ENCODE measurements around the gene ADI1.
"Not testable (repeated sequence)": the region's sequence is repeated elsewhere in the genome, so short reads cannot be mapped to it uniquely, and the experiment has no call there.

The ADI1 gene

DNA sequence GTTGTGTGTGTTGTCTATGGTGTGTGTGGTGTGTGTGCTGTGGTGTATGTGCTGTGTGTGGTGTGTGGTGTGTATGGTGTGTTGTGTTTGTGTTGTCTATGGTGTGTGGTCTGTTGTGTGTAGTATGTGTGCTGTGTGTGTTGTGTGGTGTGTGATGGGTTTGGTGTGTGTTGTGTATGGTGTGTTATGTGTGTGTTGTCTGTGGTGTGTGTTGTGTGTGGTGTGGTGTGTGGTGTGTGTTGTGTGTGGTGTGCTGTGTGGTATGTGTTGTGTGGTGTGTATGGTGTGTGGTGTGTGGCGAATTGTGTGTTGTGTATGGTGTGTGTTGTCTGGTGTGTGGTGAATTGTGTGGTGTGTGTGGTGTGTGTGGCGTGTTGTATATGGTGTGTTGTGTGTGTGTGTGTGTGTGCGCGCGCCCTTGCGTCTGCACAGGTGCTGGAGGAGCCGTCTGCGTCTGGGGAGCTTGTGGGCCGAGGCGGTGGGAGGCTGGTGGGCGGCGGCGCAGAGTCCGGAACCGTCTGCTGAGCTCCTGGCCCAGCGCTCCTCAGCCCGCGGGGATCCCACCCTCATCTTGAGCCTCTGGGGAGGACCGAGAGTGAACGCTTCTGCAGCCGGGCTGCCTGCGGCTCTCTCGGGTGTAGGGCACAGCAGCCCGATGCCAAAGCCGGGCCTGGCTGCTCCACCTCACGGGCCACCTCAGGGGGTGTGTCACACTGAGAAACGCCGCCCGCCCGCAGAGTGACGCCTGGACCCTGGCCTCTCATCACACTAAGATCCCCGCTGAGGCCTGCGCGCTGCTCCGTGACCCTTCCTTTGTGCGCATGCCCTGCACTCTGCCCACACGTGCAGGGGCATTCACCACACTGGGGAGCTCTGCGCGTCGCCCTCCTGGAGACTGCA lies 8.8 kb upstream of the ADI1 start:
- no peak for DNase-seq

DNA sequence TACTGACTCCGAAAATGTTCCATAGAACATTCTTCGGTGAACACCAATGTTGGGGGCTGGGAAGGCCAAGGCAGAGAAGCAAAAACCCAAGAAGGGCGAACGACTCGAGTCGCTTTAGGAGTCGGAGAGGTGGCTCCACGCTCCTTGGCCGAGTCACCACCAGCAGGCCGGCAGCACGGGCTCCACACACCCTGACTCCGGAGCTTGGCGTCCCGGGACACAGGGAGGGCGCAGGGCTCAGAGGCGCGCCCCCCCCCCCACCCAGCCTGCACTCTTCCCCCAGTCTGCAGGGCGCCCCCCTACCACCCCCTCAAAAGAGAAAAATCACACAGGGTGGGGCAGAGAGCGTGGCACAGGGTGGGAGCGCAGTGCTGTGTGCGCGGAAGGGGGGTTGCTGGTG lies 7.5 kb upstream of the ADI1 start:
- DNase-seq: no peak

DNA sequence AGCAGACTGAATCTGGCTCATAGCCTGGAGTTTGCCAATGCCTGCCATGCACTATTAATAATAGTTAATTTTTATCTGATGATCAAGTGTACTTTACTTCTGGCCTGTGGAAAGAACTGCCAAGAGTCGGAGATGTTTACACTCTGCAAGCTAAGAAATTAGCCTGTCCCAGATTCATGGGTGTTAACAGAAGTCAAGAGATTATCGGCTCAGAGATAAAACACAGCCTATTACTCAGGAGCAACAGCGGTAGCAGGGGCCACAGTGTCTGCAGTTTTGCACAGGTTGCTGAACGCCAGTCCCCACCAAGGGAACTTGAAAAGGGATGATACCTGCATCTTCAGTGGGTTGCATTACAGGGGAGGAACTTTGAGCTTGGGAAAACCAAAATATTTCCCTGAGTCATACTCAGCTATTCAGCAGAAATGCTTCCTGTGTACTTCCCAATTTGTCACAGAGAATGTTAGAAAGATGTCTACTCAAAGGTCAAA lies 4.3 kb upstream of the ADI1 start:
- DNase-seq: no peak

DNA sequence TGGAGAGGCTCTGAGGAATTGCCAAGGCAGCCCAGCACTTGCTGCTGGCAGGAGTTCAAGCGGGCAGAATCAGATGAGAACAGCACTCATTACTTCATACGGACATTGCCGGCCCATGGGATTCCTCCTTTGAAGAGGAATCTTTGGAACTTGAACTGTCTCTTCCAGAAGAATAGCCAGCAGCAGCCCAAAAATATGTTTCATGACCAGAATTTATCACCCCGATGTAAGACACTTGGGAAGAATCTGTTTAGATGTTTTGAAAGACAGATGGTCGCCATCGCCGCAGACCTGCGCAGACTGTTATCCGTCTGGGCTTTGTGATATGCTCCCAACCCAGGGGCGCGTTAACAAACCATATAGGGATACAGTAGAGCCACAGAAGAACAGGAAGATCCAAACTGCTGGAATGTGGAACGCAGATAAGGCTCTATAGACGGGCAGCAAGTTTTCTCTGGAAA lies 3.7 kb upstream of the ADI1 start:
- no peak for DNase-seq

DNA sequence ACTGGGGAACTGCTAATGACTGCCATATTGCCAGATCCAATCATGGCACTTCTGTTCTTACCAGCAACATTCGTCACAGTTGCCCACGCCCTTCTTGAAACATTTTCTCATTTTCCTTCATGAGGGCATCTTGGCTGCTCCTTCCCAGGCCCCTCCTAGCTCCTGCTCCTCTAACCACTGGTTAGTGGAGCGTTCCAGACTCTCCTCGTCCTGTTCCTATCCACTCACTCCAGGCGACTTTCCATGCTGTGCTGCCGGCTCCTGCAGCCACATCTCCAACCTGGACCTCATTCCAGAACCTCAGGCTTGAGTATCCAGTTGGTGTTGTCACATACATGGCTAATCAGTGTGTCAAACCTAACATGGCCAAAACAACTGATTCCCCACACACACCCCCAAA lies 1.3 kb upstream of the ADI1 start:
- no peak for DNase-seq

DNA sequence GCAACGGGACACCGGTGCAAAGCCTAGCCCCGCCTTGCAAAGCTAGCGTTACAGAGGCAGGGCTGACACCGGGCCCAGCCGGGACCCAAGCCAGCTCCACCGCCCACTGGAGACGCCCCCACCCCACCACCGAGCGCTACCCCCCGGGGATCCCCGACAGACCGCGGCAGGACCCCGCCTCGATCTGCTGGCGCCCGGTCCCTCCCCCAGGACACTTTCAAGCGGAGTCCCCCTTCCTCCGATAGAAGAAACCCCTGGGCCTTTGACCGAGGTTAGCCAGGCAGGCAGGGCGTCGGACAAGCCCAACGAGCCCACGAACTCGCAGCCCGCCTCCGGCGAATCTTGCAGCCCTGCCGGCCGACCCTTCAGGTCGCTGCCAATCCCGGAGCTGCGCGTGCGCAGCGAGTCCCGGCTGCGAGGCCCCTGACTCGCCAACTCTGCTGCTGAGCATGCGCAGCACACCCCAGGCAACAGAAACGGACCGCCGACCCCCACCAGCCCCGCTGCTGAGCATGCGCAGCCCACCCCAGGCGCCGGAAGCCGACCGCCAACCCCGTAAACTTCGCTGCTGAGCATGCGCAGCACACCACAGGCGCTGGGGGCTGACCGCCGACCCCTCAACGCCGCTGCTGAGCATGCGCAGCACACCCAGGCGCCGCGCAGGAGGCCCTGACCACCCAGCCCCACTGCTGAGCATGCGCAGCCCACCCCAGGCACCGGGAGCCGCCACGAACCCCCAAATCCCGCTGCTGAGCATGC lies 656 bp downstream of the ADI1 start:
- DNase-seq: peak; percentile 99

DNA sequence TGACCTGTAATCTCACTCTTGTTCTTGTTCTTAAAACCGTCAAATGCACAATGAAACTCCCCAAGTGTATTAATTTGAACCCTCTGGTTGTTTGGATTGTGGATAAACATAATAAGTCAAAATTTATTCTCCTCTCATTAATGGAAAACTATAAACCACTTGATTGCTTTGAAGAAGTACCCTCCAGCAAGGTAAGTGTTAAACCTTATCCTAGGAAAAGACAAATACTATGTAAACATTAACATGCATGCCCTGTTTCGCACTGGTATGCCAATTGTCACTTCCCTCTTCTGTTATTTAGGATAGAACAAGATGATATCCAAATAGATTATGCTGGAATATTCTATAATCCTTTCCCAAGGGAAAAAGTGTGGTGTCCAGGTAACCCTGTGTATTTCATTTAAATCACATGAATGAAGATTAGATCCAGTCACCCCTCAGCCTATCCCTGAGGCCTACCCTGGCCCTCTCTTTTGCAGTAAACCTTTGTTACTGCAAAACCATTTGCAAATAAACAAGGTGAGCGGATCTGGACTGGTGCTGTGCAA lies 1.3 kb downstream of the ADI1 start:
- no peak for DNase-seq

DNA sequence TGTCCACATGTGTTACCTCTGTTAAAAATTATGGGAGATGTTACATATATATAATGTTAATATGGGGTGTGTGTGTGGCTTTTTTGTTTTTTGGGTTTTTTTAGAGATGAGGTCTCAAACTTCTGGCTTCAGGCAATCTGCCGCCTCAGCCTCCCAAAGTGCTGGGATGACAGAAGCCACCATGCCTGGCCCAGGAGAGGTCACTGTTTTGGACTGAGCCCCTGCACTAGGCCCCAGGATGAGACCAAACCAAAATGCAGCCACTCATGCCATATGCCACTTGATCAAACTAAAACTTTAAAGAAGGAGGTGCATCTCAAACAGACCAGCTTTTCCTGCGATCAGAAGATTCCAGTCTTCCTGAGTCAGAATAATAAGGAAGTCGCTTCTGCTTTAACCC lies 2.5 kb downstream of the ADI1 start:
- DNase-seq: no peak

DNA sequence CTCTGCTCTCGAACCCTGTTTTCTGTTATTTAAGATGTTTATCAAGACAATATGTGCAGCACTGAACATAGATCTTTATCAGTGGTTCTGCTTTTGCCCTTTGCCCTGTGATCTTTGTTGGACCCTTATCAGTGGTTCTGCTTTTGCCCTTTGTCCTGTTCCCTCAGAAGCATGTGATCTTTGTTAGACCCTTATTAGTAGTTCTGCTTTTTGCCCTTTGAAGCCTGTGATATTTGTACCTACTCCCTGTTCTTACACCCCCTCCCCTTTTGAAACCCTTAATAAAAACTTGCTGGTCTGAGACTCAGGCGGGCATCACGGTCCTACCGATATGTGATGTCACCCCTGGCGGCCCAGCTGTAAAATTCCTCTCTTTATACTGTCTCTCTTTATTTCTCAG lies 3.9 kb downstream of the ADI1 start:
- not testable (repeated sequence) for DNase-seq

DNA sequence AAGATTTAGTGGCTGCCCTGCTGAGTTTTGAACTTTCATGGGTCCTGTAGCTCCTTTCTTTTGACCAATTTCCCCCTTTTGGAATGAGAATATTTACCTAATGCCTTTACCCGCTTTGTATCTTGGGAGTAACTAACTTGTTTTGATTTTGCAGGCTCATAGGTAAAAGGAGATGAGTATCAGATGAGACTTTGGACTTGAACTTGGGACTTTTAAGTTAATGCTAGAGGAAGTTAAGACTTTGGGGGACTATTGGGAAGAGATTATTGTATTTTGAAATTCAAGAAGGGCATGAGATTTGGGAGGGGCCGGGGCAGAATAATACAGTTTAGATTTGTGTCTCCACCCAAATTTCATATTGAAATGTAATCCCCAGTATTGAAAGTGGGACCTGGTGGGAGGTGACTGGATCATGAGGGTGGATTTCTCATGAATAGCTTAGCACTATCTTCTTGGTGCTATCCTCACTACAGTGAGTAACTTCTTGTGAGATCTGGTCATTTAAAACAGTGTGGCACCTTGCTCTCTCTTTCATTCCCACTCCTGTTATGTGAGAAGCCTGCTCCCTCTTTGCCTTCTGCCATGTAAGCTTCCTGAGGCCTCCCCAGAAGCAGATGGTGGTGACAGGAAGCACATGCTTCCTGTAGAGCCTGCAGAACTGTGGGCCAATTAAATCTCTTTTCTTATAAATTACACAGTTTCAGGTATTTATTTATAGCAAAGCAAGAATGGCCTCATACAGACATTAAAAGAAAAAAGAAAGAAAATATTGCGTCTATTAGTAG lies 6.1 kb downstream of the ADI1 start:
- DNase-seq: no peak

DNA sequence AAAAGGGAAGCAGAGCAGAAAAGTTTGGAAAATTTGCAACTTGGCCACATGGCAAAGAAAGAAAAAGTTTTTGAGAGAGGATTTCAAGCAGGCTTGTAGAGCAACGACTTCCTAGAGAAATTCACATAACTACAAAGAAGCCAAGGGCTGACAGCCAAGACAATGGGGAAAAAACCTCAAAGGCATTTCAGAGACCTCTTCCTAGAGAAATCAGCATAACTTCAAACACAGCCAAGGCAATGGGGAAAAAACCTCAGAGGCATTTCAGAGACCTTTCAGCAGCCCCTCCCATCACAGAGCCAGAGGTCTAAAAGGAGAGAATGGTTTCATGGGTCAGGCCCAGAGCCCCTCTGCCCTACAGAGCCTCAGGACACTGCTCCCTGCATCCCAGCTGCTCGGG lies 7.2 kb downstream of the ADI1 start:
- DNase-seq: no peak

DNA sequence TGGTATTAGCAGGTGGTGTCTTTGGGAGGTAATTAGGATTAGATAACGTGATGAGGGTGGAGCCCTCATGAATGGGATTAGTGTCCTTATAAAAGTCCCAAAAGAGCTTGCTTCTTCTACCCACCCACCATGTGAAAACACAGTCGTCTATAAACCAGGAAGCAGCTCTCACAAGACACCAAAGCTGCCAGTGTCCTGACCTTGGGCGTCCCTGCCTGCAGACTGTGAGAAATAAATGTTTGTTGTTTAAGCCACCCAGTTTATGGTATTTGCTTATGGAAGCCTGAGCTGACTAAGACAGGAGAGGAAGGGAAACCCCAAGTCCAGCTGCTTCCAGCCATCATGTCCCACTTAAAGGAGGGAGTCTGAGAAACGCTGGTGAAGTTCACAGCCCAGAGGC lies 13.6 kb downstream of the ADI1 start:
- no peak for DNase-seq

DNA sequence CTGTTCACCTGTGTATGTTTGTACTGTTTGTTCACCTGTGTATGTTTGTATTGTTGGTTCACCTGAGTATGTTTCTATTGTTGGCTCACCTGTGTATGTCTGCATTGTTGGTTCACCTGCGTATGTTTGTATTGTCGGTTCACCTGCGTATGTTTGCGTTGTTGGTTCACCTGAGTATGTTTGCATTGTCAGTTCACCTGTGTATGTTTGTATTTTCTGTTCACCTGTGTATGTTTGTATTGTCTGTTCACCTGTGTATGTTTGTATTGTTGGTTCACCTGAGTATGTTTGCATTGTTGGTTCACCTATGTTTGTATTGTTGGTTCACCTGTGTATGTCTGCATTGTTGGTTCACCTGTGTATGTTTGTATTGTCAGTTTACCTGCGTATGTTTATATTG lies 14.6 kb downstream of the ADI1 start:
- DNase-seq: peak; percentile 84

DNA sequence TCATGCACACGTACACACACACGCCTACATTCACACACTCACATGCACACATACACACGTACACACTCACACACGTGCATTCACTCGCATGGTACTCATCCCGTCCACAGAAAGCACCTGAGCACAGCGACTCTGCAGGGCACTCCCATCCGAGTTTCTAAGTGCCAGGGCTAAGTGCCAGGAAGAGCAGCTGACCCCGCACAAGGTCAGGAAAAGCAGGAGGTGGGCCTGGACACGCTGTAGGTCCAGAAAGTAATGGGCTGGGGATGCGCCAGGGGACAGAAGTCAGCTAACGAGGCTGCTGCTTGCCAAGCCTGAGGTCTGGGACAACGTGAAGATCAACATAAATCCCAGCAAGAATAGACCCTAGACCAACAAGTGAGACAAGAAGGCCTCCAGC lies 15.8 kb downstream of the ADI1 start:
- DNase-seq: no peak

DNA sequence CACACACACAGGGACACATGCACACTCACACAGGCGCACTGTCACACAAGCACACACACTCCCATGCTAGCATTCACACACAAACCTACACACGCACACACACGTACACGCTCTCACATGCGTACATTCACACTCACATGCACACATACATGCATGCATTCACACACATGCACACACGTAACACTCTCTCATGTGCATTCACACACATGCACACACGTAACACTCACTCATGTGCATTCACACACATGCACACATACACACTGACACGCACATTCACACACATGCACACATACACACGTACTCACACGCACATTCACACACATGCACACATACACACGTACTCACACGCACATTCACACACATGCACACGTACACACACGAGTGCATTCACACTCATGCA lies 16.3 kb downstream of the ADI1 start:
- DNase-seq: no peak

DNA sequence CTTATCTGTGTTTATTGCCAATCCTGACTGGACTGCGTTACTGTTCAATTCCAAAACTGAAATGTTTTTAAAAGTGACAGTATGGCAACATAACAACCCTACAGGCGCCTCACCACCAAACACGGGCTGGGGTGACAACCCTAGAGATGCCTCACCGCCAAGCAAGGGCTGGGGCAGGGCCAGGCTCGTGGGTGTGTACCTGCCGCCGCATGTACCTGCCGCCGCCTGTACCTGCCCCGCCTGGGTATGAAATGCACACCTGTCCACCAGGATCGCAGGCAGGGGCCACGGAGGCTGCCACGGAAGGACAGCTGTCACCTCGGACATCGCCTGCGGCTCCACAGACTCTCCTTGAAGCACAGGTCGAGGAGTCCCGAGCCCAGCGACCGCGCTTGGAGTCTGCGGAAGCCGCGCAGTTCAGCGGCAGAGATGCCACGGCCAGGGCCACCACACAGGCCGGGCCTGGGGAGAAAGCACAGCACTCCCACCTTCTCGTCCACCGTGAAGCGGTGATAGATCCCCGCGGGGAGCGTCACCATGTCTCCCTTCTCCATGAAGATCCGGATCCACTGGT lies 18.9 kb downstream of the ADI1 start:
- DNase-seq: no peak

DNA sequence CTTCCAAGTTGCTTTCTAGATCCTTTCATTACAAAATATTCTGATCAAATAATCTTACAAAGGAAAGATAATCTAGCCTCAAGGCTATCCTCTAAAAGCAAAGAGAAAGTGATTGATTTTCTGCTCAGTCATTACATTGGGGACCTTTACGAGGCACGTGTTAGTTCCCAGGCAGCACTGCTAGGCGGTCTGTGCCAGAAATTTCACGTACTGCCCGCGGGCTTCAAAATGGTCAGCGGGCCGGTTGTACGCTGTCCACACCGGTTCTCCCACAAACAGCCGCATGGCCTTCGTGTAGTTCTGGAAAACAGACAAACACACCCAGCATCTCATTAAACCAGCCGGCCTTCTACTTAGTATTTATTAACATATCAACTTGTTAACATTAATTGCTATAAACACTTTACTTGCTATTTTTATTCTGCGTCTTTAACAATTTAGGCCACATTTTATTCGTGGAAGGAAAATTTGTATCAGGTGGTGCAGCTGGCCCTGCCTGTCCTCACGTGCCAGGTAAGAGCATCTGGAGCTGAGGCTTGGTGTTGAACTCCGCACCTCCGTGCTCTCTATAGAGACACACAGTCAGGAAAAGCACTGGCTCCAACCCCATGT lies 20.4 kb downstream of the ADI1 start:
- no peak for DNase-seq

DNA sequence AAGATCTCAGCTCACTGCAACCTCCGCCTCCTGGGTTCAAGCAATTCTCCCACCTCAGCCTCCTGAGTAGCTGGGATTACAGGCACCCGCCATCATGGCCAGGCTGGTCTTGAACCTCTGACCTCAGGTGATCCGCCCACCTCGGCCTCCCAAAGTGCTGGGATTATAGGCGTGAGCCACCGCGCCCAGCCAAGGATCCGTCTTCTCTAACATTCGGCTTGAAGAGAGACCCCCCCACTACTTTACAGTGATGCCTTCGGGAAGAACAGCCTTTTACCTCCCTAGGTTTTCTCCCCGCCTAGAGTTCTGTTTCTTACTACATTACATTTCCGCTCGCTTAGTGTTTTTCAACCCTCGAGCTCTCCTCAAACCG lies 22.6 kb downstream of the ADI1 start:
- not testable (repeated sequence) for DNase-seq

DNA sequence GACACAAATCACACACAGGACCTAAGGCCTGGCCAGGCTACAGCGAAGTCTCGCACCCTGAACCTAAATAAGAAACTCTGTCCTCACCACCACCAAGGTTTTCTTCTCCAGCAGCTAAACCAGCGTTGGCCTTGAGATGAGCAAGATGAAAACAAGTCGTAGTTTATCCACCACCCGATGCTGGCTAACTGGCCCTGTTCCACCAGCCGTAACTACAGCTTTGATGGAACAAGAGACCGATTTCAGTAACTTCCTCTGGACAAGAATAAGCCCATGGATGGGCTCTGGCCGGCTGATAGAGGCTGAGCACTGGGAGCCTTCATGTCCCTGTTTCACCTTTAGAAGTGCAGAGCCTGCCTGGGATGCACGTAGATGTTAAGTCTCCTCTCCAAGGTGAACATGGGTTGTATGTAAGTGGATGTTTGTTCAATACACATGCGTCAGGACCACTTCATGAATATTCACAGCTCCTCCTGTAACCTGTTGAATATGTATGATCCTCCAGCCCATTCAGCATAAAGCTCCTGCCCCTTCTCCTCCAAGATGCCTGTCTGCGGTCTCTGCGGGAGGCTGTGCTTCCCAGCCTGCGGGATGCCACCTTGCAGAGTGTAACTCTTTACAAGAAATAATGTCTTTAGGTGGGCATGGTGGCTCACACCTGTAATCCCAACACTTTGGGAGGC lies 24.2 kb downstream of the ADI1 start:
- no peak for DNase-seq

DNA sequence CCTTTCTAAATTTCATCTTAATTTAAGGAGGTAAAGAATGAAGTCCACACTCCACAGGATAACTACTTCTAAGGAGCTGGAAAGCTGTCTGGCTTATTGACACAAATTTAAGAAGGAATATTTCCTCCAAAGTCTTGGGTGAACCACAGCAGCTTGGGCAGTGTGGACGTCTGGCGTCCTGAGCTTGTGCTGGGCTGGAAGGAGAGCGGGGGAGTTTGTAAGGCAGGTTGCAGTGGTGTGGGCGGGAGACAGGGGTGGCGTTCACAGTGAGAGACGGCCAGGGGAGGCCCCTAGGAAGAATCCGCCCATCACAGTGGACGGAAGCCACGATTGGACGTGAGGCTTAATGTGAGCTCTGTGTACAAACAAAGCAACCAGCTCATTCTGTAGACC lies 25.7 kb downstream of the ADI1 start:
- no peak for DNase-seq

DNA sequence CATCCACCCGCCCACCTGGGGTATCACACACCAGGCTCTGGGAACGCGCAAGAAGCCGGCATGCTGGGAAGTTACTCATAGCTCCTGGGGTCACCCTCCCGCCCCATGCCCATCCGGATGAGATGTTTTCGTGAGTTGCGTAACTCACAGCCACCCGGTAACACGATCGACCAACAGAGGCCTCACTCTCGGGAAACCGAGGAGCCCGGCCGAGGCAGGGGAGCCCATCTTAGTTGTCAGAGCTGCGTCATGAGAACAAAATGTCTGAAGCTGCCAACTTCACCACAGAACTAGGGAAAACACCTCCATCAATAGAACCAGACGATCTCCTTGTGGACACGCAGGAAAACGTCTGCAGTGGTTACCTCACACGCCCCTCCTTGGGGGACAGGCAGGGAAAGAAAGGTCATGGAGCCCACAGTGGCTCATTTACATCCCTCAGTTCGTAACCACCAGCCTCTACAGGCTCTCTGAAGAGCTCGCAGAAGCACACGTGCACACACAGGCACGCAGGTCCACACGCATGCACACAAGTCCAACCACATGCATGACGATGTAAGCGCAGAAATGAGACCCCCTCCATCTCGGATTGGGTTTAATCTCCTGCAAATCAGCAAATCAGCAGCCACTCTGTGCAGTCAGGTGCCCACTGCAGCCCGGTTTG lies 26.2 kb downstream of the ADI1 start:
- DNase-seq: no peak

All from NCI-H345 (cell line).